HG03064 (cell line): ENCODE data around the gene VPS35.
"Not testable (repeated sequence)": the region's sequence is repeated elsewhere in the genome, so short reads cannot be mapped to it uniquely, and the experiment has no call there.

Source experiments
- ATAC-seq: cut with Tn5 transposase; IDR thresholded peaks from one replicate; pipeline ENCODE4 v1.9.1; 2021; ENCODE audit warnings: low read depth; ENCODE audit not compliant: unreplicated experiment

VPS35 gene

GRCh38 chr16:46673320-46674013, 15.5 kb downstream of the VPS35 start:
- ATAC-seq: no peak

- no peak for ATAC-seq
Measured at GRCh38 chr16:46662123-46662522, 26.9 kb downstream of the VPS35 start.

GRCh38 chr16:46658925-46659324, 30.1 kb downstream of the VPS35 start:
- ATAC-seq: peak; percentile 91

- no peak for ATAC-seq
Measured at GRCh38 chr16:46651305-46651704, 37.7 kb downstream of the VPS35 start.

GRCh38 chr16:46650254-46650623, 38.7 kb downstream of the VPS35 start:
- no peak for ATAC-seq

GRCh38 chr16:46649588-46650253, 39.3 kb downstream of the VPS35 start:
- ATAC-seq: no peak

- ATAC-seq: no peak
Measured at GRCh38 chr16:46648656-46649055, 40.3 kb downstream of the VPS35 start.

- ATAC-seq: no peak
Measured at GRCh38 chr16:46638947-46639925, 49.7 kb downstream of the VPS35 start.

GRCh38 chr16:46632778-46633733, 55.9 kb downstream of the VPS35 start:
- no peak for ATAC-seq

GRCh38 chr16:46629331-46630219, 59.4 kb downstream of the VPS35 start:
- no peak for ATAC-seq

- ATAC-seq: no peak
Measured at GRCh38 chr16:46627746-46628145, 61.2 kb downstream of the VPS35 start.

- ATAC-seq: not testable (repeated sequence)
Measured at GRCh38 chr16:46626681-46627080, 62.3 kb downstream of the VPS35 start.

GRCh38 chr16:46624862-46625261, 64.1 kb downstream of the VPS35 start:
- not testable (repeated sequence) for ATAC-seq

- ATAC-seq: not testable (repeated sequence)
Measured at GRCh38 chr16:46623707-46624106, 65.3 kb downstream of the VPS35 start.

GRCh38 chr16:46623246-46623645, 65.7 kb downstream of the VPS35 start:
- not testable (repeated sequence) for ATAC-seq

- no peak for ATAC-seq
Measured at GRCh38 chr16:46621934-46622676, 66.9 kb downstream of the VPS35 start.

- ATAC-seq: peak; percentile 91
Measured at GRCh38 chr16:46621006-46621933, 67.7 kb downstream of the VPS35 start, which contains the start of gene SHCBP1. TSS of gene SHCBP1 (minus strand) at chr16:46621379. CDS start at chr16:46621359, 20 bp downstream.
